Astrocyte of the cerebellum (primary cell): Measurements from ENCODE around the gene TIMD4.
"Not testable (repeated sequence)": the region's sequence is repeated elsewhere in the genome, so short reads cannot be mapped to it uniquely, and the experiment has no call there.

Source experiments
- DNase-seq: peaks from one replicate; pipeline ENCODE4 v3.0.0-alpha.2; 2011; ENCODE audit warnings: low read depth
- H3K4me3 ChIP-seq: 2 replicates; pipeline ENCODE4 v1.5.1; 2011; ENCODE audit warnings: mild to moderate bottlenecking, low read depth, low read length, moderate library complexity
- CTCF ChIP-seq: IDR thresholded peaks from 2 replicates; pipeline ENCODE4 v1.5.1; 2012; ENCODE audit warnings: low read length, low read depth, moderate library complexity, mild to moderate bottlenecking; ENCODE audit errors: missing control alignments
- in situ Hi-C: cut with HindIII; loops from 2 replicates; pipeline ENCODE4 v1.10.0; 2017; ENCODE audit warnings: low sequenced_read_pairs

Gene TIMD4

GRCh38 chr5:156949424-156949823, 13.6 kb downstream of the TIMD4 start:
- TF ChIP-seq CTCF = no peak
- DNase-seq = no peak
- H3K4me3 ChIP-seq = no peak overlapping the region
- in situ Hi-C loops = no loop called here

GRCh38 chr5:156947925-156948324, 15.1 kb downstream of the TIMD4 start:
- no peak overlapping the region for H3K4me3 ChIP-seq
- DNase-seq = no peak
- in situ Hi-C loops = no loop called here
- TF ChIP-seq CTCF = no peak

- no peak for DNase-seq
- in situ Hi-C loops = no loop called here
- no peak for TF ChIP-seq CTCF
- no peak overlapping the region for H3K4me3 ChIP-seq
These were observed 21.0 kb downstream of the TIMD4 start for GRCh38 chr5:156942064-156942463.

GRCh38 chr5:156940462-156940861, 22.6 kb downstream of the TIMD4 start:
- DNase-seq, H3K4me3 ChIP-seq, in situ Hi-C loops: not testable (repeated sequence)

- in situ Hi-C loops = no loop called here
- H3K4me3 ChIP-seq = no peak overlapping the region
- no peak for DNase-seq
- no peak for TF ChIP-seq CTCF
These were observed 26.1 kb downstream of the TIMD4 start for GRCh38 chr5:156936972-156937371.

- TF ChIP-seq CTCF = peak; percentile 16
- in situ Hi-C loops = no loop called here
- no peak overlapping the region for H3K4me3 ChIP-seq
- DNase-seq = no peak
These were observed 28.4 kb downstream of the TIMD4 start for GRCh38 chr5:156934450-156935211.

- DNase-seq = no peak
- no peak overlapping the region for H3K4me3 ChIP-seq
- no peak for TF ChIP-seq CTCF
- in situ Hi-C loops = no loop called here
These were observed 33.6 kb downstream of the TIMD4 start for GRCh38 chr5:156929366-156929948.
